Aorta (tissue), 5 donors: ENCODE results near the gene ARHGAP44. TPM values are rescaled to one million over a fixed set of nuclear protein-coding genes. Genes with fewer than 3 reads are reported as not detected.

ENCODE experiments used
- ATAC-seq: fragments of 200-7000 bp; cut with Tn5 transposase; one replicate; pipeline ENCODE4 v1.9.1; 2022; ENCODE audit warnings: moderate library complexity; ENCODE audit not compliant: low FRiP score
- DNase-seq, 2 donors: peaks; one replicate each; pipeline ENCODE4 v3.0.0-alpha.2; 2020
- H3K27ac ChIP-seq, 2 donors: one replicate each; pipeline ENCODE4 v1.5.1; 2013; ENCODE audit warnings: low read length in 2 of 2, mild to moderate bottlenecking in 2 of 2, moderate library complexity in 2 of 2, control low read depth in 1 of 2, inconsistent platforms in 1 of 2, low read depth in 1 of 2
- H3K27me3 ChIP-seq, 2 donors: one replicate each; pipeline ENCODE4 v1.6.1; 2013; ENCODE audit warnings: control low read depth in 1 of 2, low read length in 1 of 2, mild to moderate bottlenecking in 1 of 2, moderate library complexity in 1 of 2; ENCODE audit not compliant: insufficient read depth in 2 of 2, control insufficient read depth in 1 of 2
- H3K36me3 ChIP-seq, 2 donors: one replicate each; pipeline ENCODE4 v1.6.1; 2013; ENCODE audit warnings: control low read depth in 1 of 2, low read length in 1 of 2, mild to moderate bottlenecking in 1 of 2; ENCODE audit not compliant: insufficient read depth in 2 of 2, control insufficient read depth in 1 of 2
- H3K4me1 ChIP-seq, 2 donors: one replicate each; pipeline ENCODE4 v1.6.1; 2013; ENCODE audit warnings: low read length in 2 of 2, control low read depth in 1 of 2, mild to moderate bottlenecking in 1 of 2, moderate library complexity in 1 of 2; ENCODE audit not compliant: insufficient read depth in 2 of 2, control insufficient read depth in 1 of 2
- H3K4me3 ChIP-seq, 2 donors: one replicate each; pipeline ENCODE4 v1.5.1; 2013; ENCODE audit warnings: low read length in 2 of 2, control low read depth in 1 of 2, mild to moderate bottlenecking in 1 of 2
- H3K9me3 ChIP-seq: one replicate; pipeline ENCODE4 v1.6.1; 2013; ENCODE audit warnings: mild to moderate bottlenecking, low read length; ENCODE audit not compliant: control insufficient read depth
- WGBS, 2 donors: extraction: QIAGEN DNeasy Blood & Tissue Kit; methylation state at CpG; one replicate each; pipeline ENCODE4 v1.1.7; 2013; 5-methylcytosine and 5-hydroxymethylcytosine counted together
- intact Hi-C, 2 donors: fragments of 100-400 bp; cut with DNase I; formaldehyde crosslinking; loops; one replicate each; pipeline versions ENCODE4 v1.14.2 to v1.15.0; 2022
- polyA plus RNA-seq, 2 donors: library from polyadenylated mRNA; stranded (reverse); fragments of 200-250 nt; gene quantifications; one replicate each; pipeline ENCODE4 v1.2.3, GENCODE V29; 2013
- total RNA-seq, 2 donors: library from RNA; stranded (reverse); fragmentation: NEBNext Ultra II Directional; extraction: Animal tissue kit (Norgen Biotek cat#: 25700); gene quantifications; one replicate each; pipeline ENCODE4 v1.2.1, GENCODE V29; 2021
- donor health status: healthy with polysubstance abuse.
- donor health status: Bipolar disorder and iron deficiency.
- donor health status: DM: no; HTN: no; CAD: no.
- donor health status: DM: no; HTN: no; CAD: no.
- donor health status: DM: yes; HTN: yes; CAD: no.

The ARHGAP44 gene
- total and polyA plus RNA-seq, 4 donors, result 4.3 to 16.8 (median 10.0) TPM

DNA sequence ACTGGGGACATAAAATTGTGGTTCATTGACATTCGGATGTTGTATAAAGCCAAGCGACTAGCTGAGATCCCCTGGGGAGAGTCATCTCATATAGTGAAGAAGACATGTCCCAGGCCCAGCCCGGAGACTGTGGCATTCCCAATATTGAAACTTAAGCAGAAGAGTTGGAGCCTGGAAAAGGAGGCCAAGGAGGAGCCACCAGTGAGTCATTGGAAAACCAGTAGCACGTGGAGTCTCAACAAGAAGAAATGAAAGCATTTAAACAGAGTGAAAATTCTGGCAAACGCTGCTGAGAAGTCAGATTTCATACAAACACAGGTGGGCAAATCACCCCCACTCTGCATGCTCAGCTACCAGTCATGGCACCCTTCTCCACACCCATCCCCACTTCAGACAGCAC is 237.9 kb downstream of the ARHGAP44 start:
- Histone ChIP-seq H3K36me3 (no peaks in the 10 kb centered on the region), H3K4me1 (no peaks in the 10 kb centered on the region), H3K9me3 (no peaks in the 10 kb centered on the region), H3K4me3 (no peak overlapping the region), H3K27ac (no peak overlapping the region), H3K27me3 (no peaks in the 10 kb centered on the region)
- ATAC-seq, result no peak
- no peak for DNase-seq
- intact Hi-C loops, result loop anchor here in 1 of 2 donors (10.0 kb wide), 1 partner anchor 1268 kb away; no protein-coding TSS in a partner anchor
- 81 to 90% methylated on average over 5 of the region's 5 CpGs for WGBS, 2 donors

DNA sequence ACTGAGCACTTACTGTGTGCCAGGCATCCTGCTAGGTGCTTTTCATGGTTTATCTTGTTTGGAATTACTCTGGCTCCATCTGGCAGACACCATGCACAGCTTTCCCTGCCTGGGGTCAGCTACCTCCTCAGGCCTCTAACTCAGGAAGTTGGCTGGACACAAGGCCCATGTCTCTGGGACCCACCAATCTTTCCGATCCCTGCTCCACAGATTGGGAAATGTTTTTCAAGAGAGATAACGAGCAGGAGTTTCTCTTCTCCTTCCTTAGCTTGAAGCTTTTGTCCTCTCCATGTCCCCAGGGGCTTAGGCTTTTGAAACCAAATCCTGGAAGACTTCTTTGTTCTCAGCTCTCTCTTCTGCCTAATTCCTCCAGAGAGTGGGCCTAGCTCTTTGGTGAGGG is 240.0 kb downstream of the ARHGAP44 start:
- ATAC-seq, result no peak
- intact Hi-C loops, result loop anchor here in 1 of 2 donors (10.0 kb wide), 1 partner anchor 1265 kb away; no protein-coding TSS in a partner anchor
- H3K27me3 ChIP-seq, result no peaks in the 10 kb centered on the region
- WGBS, 2 donors, result 79 to 81% methylated on average over 2 of the region's 2 CpGs
- DNase-seq, result no peak
- no peak overlapping the region for H3K4me3 ChIP-seq
- H3K9me3 ChIP-seq, result no peaks in the 10 kb centered on the region
- H3K27ac ChIP-seq, result no peak overlapping the region
- no peaks in the 10 kb centered on the region for H3K4me1 ChIP-seq
- no peaks in the 10 kb centered on the region for H3K36me3 ChIP-seq

DNA sequence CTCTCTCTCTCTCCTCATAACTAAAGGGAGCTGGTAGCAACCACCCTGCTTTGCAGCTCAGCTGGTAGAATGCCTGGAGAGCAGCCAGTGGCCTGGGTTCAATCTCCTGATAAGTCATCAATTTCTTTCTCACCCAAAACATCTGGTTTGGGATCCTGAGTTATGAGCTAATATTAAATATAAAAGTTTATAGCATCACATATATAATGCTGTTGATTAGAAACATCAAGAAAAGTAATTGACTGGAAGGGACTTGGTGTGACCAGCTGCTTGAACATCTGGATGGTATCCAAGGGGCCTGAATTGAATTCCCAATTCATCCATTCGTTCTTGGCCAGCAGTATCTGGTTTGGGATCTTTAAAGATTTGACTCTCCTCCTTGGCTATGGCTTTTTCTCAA is 240.8 kb downstream of the ARHGAP44 start:
- no peak for DNase-seq
- Histone ChIP-seq H3K36me3 (no peaks in the 10 kb centered on the region), H3K4me1 (no peaks in the 10 kb centered on the region), H3K27me3 (no peaks in the 10 kb centered on the region), H3K9me3 (no peaks in the 10 kb centered on the region), H3K27ac (no peak overlapping the region), H3K4me3 (no peak overlapping the region)
- WGBS, 2 donors, result 61 to 78% methylated on average over 1 of the region's 1 CpG
- intact Hi-C loops, result no loop called here
- no peak for ATAC-seq

DNA sequence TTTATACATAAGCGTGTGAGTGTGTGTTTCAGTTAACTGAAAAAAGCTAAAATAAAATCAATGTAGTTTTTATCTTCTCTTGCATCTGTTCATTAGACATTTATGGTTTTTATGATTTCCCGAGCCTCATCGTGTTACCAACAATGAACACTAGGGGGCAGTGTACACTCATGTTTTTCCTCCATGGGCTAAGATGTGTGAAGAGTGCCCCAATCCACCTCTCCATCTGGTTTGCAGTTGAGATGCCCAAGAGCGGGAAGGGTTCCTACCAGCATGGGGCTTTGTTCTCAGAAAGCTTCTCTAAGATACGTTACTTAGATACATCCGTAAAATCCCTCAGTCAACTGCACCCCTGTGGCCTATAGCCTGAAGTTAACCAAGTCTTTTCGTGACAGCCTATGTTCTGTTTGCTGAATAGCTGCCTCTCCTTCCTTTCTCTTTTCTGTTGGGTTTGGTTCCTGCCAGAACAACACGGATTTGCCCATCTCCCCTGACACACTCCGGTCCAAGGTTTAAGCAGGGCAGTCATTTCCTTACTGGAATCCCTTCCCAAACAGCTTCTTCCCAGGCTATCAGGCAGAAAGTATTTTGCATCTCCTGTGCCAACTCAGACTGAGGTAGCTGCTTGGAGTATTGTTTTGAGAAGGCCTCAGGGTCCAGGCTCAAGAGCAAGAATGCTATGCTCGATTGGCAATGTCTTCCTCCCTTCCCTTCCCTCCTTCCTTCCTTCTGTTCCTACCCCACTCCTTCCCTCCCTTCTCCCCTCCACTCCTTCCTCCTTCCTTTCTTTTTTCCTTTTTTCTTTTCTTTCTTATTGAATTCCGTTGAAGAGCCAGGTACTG is 241.4 kb downstream of the ARHGAP44 start:
- H3K4me1 ChIP-seq, result no peaks in the 10 kb centered on the region
- H3K27me3 ChIP-seq, result no peaks in the 10 kb centered on the region
- no peak overlapping the region for H3K4me3 ChIP-seq
- no peaks in the 10 kb centered on the region for H3K36me3 ChIP-seq
- DNase-seq (no peak), ATAC-seq (peak; percentile 88)
- intact Hi-C loops, result no loop called here
- H3K9me3 ChIP-seq, result no peaks in the 10 kb centered on the region
- 49 to 50% methylated on average over 11 of the region's 11 CpGs for WGBS, 2 donors
- H3K27ac ChIP-seq, result no peak overlapping the region

DNA sequence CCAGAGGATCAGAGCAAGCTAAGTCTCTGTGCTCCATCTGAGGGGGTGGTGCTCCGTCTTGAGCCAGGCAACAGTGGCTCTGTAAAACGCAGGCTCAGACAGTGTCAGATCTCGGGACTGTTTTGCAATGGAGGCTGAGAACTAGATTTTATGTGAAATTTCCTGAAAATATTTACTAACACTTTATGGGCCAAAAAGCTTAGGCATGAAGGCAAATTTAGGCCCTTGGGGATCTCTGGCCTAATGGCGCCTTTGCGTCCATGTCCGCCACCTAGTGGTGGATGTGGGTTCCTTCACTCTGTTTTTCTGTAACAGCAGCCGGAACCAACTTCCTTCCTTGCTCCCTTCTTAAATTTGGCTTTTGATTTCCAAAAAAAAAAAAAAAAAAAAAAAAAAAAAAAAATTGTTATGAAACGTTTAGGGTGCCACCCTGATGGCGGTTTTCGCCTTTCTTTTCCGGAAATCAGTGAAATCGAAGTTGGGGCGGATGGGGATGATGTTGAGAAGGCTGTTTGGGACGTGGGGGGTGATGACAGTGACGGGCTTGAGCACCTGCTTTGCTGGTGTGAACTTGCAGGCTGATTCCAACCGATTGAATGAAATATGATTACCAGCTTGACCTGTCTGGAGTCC is 242.5 kb downstream of the ARHGAP44 start:
- H3K27ac ChIP-seq, result no peak overlapping the region
- intact Hi-C loops, result no loop called here
- H3K4me1 ChIP-seq, result no peaks in the 10 kb centered on the region
- peaks cover 7% of the 10 kb centered on the region for H3K9me3 ChIP-seq
- DNase-seq (peak in 1 of 2 donors; percentile 51), ATAC-seq (peak; percentile 78)
- H3K36me3 ChIP-seq, result no peaks in the 10 kb centered on the region
- H3K4me3 ChIP-seq, result no peak overlapping the region
- no peaks in the 10 kb centered on the region for H3K27me3 ChIP-seq
- WGBS, 2 donors, result 52 to 55% methylated on average over 16 of the region's 16 CpGs

DNA sequence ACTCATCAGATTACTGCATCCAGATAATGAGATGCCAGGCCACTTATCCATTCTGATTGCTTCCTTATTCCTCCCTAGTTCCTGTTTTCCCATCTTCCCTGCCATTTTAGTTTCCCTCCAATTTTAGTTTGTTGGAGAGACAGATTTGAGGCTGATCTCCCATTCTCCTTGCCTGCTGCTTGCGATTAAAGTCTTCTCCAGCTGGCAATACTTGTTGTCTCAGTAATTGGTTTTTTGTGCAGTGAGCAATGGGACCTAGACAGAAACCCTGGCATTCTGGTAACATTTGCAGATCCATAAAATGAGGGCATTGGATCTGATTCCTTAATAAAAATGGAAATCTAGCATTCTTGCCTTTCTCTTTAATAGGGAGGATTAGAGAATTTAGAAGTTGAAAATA is 246.1 kb downstream of the ARHGAP44 start:
- Histone ChIP-seq H3K36me3 (no peaks in the 10 kb centered on the region), H3K4me3 (no peak overlapping the region), H3K27me3 (no peaks in the 10 kb centered on the region), H3K27ac (no peak overlapping the region), H3K4me1 (no peaks in the 10 kb centered on the region), H3K9me3 (peaks cover 7% of the 10 kb centered on the region)
- ATAC-seq, result no peak
- no peak for DNase-seq
- 94 to 99% methylated on average over 1 of the region's 1 CpG for WGBS, 2 donors
- intact Hi-C loops, result no loop called here

DNA sequence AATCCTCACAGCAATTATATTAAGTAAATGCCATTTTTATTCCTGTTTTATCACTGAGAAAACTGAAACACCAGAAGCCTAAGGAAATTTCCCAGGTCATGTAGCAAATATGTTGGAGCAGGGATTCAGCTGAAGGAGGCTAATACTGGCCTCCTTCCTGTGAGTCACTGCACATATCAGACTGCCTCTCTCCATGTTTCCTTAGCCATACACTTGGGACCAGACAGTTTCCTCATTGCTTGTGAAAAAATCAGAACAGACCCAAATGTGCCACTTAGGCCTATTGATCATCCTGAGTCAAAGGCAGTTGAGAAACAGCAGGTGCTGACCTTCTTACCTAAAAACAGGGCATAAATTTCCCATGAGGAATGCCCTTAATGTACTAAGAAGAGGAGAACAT is 247.5 kb downstream of the ARHGAP44 start:
- Histone ChIP-seq H3K4me3 (no peak overlapping the region), H3K36me3 (no peaks in the 10 kb centered on the region), H3K4me1 (no peaks in the 10 kb centered on the region), H3K27ac (no peak overlapping the region), H3K27me3 (no peaks in the 10 kb centered on the region), H3K9me3 (peaks cover 7% of the 10 kb centered on the region)
- ATAC-seq, result no peak
- intact Hi-C loops, result no loop called here
- no peak for DNase-seq

DNA sequence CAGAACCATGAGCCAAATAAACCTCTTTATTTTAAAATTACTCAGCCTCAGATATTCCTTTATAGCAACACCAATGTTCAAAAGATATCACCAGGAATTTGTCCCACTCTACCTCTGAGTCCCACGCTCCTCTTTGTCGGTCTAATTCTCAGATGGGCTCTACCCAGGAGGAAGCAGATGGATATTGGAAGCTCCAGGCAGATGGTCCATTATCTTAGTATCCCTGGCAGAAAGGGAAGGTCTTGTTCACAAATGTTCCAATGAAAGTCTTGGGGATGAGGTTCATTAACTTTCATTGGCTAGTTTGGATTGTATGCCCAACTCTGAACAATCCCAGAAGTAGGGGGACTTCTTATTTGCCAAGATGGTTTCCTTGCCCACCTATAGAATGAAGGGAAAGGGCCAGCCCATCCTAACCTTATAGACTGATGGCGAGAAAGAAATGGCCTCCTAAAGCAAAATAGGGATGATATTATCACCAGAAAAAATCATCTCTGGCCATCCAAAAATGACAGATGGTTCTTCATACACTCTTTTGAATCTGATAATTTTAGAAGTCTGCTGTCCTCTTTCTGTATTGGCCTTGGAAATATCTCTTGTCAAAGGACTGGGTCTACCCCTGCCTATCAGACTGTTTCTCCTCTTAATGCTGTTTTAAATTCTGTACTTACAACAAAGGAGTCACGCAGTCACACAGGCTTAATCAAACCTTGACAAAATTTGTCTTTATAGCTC is 249.8 kb downstream of the ARHGAP44 start:
- intact Hi-C loops, result no loop called here

More for the DNA sequence above, 249.8 kb downstream of the ARHGAP44 start:
- Histone ChIP-seq H3K9me3 (peaks cover 7% of the 10 kb centered on the region), H3K36me3 (no peaks in the 10 kb centered on the region), H3K4me3 (no peak overlapping the region), H3K4me1 (no peaks in the 10 kb centered on the region), H3K27ac (no peak overlapping the region), H3K27me3 (no peaks in the 10 kb centered on the region)
- DNase-seq (no peak), ATAC-seq (no peak)
- WGBS, 2 donors, result 91 to 93% methylated on average over 4 of the region's 4 CpGs
